Retinal pigment epithelial cell (primary cell): ENCODE results near the gene STT3B.

Source experiments
- DNase-seq: peaks from one replicate; pipeline ENCODE4 v3.0.0-alpha.2; 2010; ENCODE audit warnings: low read depth
- H3K4me3 ChIP-seq: 2 replicates; pipeline ENCODE4 v1.5.1; 2011; ENCODE audit warnings: mild to moderate bottlenecking, low read length, control low read depth, moderate library complexity
- CTCF ChIP-seq: conservative IDR thresholded peaks from 2 replicates; pipeline ENCODE4 v1.5.1; 2011; ENCODE audit warnings: low read depth, low read length, control low read depth, inconsistent platforms

The STT3B gene

GRCh38 chr3:31613654-31614053, 80.9 kb downstream of the STT3B start:
- no peak overlapping the region for H3K4me3 ChIP-seq
- no peak for TF ChIP-seq CTCF
- DNase-seq, result no peak

GRCh38 chr3:31614162-31614921, 81.6 kb downstream of the STT3B start:
- H3K4me3 ChIP-seq, result no peak overlapping the region
- DNase-seq, result no peak
- TF ChIP-seq CTCF, result no peak

DNA sequence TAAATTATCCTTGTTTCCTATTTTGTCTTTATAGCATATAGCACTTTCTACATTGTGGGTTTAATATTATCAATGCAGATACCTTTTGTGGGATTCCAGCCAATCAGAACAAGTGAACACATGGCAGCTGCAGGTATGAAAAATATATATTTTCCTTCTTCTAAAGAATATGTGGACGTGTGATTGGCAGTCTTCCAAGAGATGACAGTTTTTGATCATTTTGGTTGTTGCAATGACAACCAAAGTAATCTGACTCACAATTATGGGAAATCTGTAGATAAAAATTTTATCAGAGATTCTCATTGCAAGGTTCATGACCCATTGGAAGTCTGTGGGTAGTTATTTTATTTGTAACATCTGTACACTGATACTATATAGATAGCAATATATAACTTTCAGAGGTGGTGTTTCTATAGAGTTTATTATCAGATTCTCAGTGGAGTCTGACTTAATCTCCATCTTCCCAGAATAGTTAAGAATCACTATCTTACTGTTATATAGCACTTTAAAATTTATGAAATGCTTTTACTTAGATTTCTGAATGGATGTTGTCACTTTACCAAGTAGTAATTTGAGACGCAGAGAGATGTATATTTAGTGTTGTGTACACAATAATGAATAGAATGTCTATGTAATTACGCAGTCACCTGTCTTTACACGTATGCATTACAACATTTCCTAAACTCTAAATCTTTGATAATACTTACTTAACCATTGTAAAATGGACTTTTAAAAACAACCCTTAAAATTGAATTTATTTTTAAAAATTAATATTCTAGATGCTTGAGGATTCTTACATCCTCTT, 82.5 kb downstream of the STT3B start:
- no peak for TF ChIP-seq CTCF
- H3K4me3 ChIP-seq, result no peak overlapping the region
- no peak for DNase-seq

- TF ChIP-seq CTCF, result no peak
- DNase-seq, result no peak
- no peak overlapping the region for H3K4me3 ChIP-seq
These were observed 84.0 kb downstream of the STT3B start for GRCh38 chr3:31616711-31617110.

DNA sequence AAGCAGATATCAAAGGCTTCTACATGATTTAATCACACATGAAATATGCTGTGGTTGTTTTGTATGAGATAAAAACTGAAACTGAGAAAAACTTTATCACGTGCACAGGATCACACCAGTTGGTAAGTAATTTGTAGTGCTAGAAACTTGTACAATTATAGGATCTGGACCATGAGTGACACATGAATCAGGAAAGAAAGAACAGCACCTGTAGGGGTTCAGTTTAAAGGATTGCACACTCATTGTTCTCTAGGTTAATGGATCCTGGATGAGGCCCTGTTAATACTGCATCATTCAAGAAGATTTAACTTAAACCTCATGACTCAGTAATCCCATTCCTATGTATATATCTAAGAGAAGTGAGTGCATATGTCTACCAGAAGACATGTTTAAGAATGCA, 87.9 kb downstream of the STT3B start:
- TF ChIP-seq CTCF, result no peak
- H3K4me3 ChIP-seq, result no peak overlapping the region
- no peak for DNase-seq

DNA sequence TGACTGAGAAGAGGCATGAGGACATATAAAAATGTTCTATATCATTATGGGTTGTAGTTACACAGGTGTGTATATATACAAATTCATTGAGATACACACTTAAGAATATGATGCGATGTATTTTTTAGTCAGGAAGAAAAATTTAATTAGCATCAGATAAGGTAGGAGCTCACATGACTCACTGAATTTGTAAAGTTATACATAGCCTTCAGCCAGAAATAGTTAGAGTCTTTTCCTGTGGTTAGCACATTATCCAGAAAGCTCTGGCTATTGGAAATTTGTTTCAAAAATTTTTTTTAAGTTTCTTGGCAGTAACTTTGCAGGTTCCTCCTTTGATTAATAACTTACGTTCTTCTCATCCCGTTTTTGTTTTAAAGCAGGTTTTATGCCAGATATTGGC, 88.6 kb downstream of the STT3B start:
- DNase-seq, result no peak
- no peak for TF ChIP-seq CTCF
- H3K4me3 ChIP-seq, result no peak overlapping the region
